Measurements from ENCODE around the gene GABRE. TPM values are rescaled to one million over a fixed set of nuclear protein-coding genes. Genes with fewer than 3 reads are reported as not detected.

GABRE gene
- total RNA-seq, 1 experiment from 2014 or later = not detected

GRCh38 chrX:151975736-151976275, 1.3 kb upstream of the GABRE start:
- Histone ChIP-seq H3K9me3 (ENCODE audit: low read length) (no peaks in the 10 kb centered on the region), H3K27ac (ENCODE audit: low read length) (no peak overlapping the region), H3K4me1 (ENCODE audit: low read length) (no peaks in the 10 kb centered on the region), H3K4me2 (ENCODE audit: low read depth, low read length, poor library complexity, severe bottlenecking) (no peak overlapping the region), H3K79me2 (ENCODE audit: low read length) (no peaks in the 10 kb centered on the region), H3K9ac (ENCODE audit: low read length) (no peak overlapping the region), H4K20me1 (ENCODE audit: insufficient read depth, low read depth, low read length) (no peaks in the 10 kb centered on the region), H3K4me3 (ENCODE audit: low read length) (no peak overlapping the region), H3K9me2 (replicated peaks; ENCODE audit: insufficient read depth, low read length) (no peaks in the 10 kb centered on the region), H3K27me3 (ENCODE audit: low read length) (no peaks in the 10 kb centered on the region), H2AFZ (ENCODE audit: low read length) (no peak overlapping the region), H3K36me3 (ENCODE audit: insufficient read depth, low read length) (no peaks in the 10 kb centered on the region)
- DNase-seq = no peak

DNA sequence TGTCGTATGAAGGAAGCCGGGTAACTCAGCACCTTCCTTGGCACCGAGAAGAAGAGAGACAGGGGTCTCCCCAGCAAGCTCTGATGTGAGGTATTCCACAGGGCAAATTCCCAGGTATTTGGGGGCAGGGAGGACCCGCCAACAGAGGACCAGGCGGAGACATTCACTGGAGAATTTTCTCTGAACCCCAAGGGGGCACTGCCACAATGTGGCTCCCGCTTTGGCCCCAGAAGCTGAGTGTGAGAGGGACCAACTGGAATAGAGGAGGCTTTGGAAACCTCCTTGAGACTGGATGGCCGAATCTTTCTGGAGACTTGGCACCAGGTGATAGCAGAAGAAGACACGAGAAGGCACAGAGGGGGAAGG, 735 bp upstream of the GABRE start:
- H3K9me3 ChIP-seq (ENCODE audit: low read length) = no peaks in the 10 kb centered on the region
- no peaks in the 10 kb centered on the region for H3K36me3 ChIP-seq (ENCODE audit: insufficient read depth, low read length)
- H3K4me3 ChIP-seq (ENCODE audit: low read length) = no peak overlapping the region
- H3K4me1 ChIP-seq (ENCODE audit: low read length) = no peaks in the 10 kb centered on the region
- no peaks in the 10 kb centered on the region for H3K27me3 ChIP-seq (ENCODE audit: low read length)
- no peak for DNase-seq
- H4K20me1 ChIP-seq (ENCODE audit: insufficient read depth, low read depth, low read length) = no peaks in the 10 kb centered on the region
- no peaks in the 10 kb centered on the region for H3K79me2 ChIP-seq (ENCODE audit: low read length)
- no peak overlapping the region for H3K27ac ChIP-seq (ENCODE audit: low read length)
- H3K4me2 ChIP-seq (ENCODE audit: low read depth, low read length, poor library complexity, severe bottlenecking) = no peak overlapping the region
- H2AFZ ChIP-seq (ENCODE audit: low read length) = no peak overlapping the region
- no peak overlapping the region for H3K9ac ChIP-seq (ENCODE audit: low read length)
- no peaks in the 10 kb centered on the region for H3K9me2 ChIP-seq (replicated peaks; ENCODE audit: insufficient read depth, low read length)

- Histone ChIP-seq H3K4me2 (ENCODE audit: low read depth, low read length, poor library complexity, severe bottlenecking) (no peak overlapping the region), H2AFZ (ENCODE audit: low read length) (no peak overlapping the region), H3K4me1 (ENCODE audit: low read length) (no peaks in the 10 kb centered on the region), H3K9ac (ENCODE audit: low read length) (no peak overlapping the region), H3K9me3 (ENCODE audit: low read length) (no peaks in the 10 kb centered on the region), H3K27ac (ENCODE audit: low read length) (no peak overlapping the region), H3K36me3 (ENCODE audit: insufficient read depth, low read length) (no peaks in the 10 kb centered on the region), H4K20me1 (ENCODE audit: insufficient read depth, low read depth, low read length) (no peaks in the 10 kb centered on the region), H3K4me3 (ENCODE audit: low read length) (no peak overlapping the region), H3K27me3 (ENCODE audit: low read length) (no peaks in the 10 kb centered on the region), H3K79me2 (ENCODE audit: low read length) (no peaks in the 10 kb centered on the region), H3K9me2 (replicated peaks; ENCODE audit: insufficient read depth, low read length) (no peaks in the 10 kb centered on the region)
- no peak for DNase-seq
Measured at GRCh38 chrX:151973851-151974335, 583 bp downstream of the GABRE start.

DNA sequence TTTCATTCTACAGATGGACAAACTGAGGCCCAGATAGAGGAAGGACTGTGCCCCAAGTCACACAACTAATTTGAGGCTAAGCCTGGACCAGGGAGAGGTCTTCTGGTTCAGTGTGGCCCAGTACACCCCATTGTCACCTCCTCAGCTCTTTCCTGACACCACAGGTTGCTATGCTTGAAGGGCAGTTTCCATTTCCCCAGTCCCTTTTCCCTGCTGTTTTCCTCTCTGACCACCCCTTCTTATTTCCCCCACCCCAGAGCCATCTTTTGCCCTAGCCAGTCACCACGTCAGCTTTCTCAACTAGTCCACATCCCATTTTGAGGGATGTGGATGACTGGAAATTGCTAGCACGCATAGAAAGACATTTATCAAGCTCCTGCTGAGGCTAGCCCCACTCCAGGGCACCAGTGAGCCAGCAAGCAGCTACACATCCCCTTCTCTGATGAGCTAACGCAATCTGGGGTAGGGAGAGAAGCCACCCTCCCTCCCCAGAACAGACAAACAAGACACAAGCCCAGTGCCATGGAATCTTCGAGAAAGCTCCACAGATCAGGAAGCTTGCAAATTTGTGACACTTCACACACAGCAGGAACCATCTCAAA, 1.3 kb downstream of the GABRE start:
- Histone ChIP-seq H3K27ac (ENCODE audit: low read length) (no peak overlapping the region), H3K36me3 (ENCODE audit: insufficient read depth, low read length) (no peaks in the 10 kb centered on the region), H3K27me3 (ENCODE audit: low read length) (no peaks in the 10 kb centered on the region), H3K4me2 (ENCODE audit: low read depth, low read length, poor library complexity, severe bottlenecking) (no peak overlapping the region), H3K4me1 (ENCODE audit: low read length) (no peaks in the 10 kb centered on the region), H3K9me2 (replicated peaks; ENCODE audit: insufficient read depth, low read length) (no peaks in the 10 kb centered on the region), H2AFZ (ENCODE audit: low read length) (no peak overlapping the region), H3K4me3 (ENCODE audit: low read length) (no peak overlapping the region), H4K20me1 (ENCODE audit: insufficient read depth, low read depth, low read length) (no peaks in the 10 kb centered on the region), H3K9ac (ENCODE audit: low read length) (no peak overlapping the region), H3K9me3 (ENCODE audit: low read length) (no peaks in the 10 kb centered on the region), H3K79me2 (ENCODE audit: low read length) (no peaks in the 10 kb centered on the region)
- DNase-seq = no peak

GRCh38 chrX:151970661-151971060, 3.8 kb downstream of the GABRE start:
- H3K79me2 ChIP-seq (ENCODE audit: low read length) = no peaks in the 10 kb centered on the region
- no peak overlapping the region for H3K4me2 ChIP-seq (ENCODE audit: low read depth, low read length, poor library complexity, severe bottlenecking)
- no peaks in the 10 kb centered on the region for H3K4me1 ChIP-seq (ENCODE audit: low read length)
- no peaks in the 10 kb centered on the region for H3K36me3 ChIP-seq (ENCODE audit: insufficient read depth, low read length)
- H3K4me3 ChIP-seq (ENCODE audit: low read length) = no peak overlapping the region
- no peaks in the 10 kb centered on the region for H3K9me2 ChIP-seq (replicated peaks; ENCODE audit: insufficient read depth, low read length)
- no peaks in the 10 kb centered on the region for H3K27me3 ChIP-seq (ENCODE audit: low read length)
- H3K9me3 ChIP-seq (ENCODE audit: low read length) = no peaks in the 10 kb centered on the region
- H4K20me1 ChIP-seq (ENCODE audit: insufficient read depth, low read depth, low read length) = no peaks in the 10 kb centered on the region
- H3K9ac ChIP-seq (ENCODE audit: low read length) = no peak overlapping the region
- DNase-seq = no peak
- H2AFZ ChIP-seq (ENCODE audit: low read length) = no peak overlapping the region
- no peak overlapping the region for H3K27ac ChIP-seq (ENCODE audit: low read length)

DNA sequence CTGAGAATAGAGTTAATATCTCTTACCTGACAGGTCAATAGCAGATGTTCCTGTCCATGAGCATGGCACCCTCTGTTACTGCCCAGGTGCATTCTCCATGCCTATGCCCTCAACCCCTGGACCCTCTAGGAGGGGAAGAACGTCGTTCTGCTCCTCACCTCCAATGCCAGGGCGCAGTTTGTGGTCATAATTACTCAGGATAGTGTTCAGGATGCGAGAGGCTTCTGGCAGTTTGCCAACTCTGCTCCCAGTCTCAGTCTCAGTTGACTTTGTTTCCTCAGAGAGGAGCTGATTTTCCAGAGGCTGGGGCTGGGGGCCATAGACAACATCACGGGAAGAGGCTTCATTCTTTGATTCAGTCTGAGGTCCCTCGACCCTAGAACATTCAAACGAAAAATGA, 4.4 kb downstream of the GABRE start:
- H4K20me1 ChIP-seq (ENCODE audit: insufficient read depth, low read depth, low read length) = no peaks in the 10 kb centered on the region
- no peaks in the 10 kb centered on the region for H3K4me1 ChIP-seq (ENCODE audit: low read length)
- H3K9me3 ChIP-seq (ENCODE audit: low read length) = no peaks in the 10 kb centered on the region
- no peak overlapping the region for H3K9ac ChIP-seq (ENCODE audit: low read length)
- H2AFZ ChIP-seq (ENCODE audit: low read length) = no peak overlapping the region
- no peaks in the 10 kb centered on the region for H3K27me3 ChIP-seq (ENCODE audit: low read length)
- no peak overlapping the region for H3K4me3 ChIP-seq (ENCODE audit: low read length)
- no peak overlapping the region for H3K4me2 ChIP-seq (ENCODE audit: low read depth, low read length, poor library complexity, severe bottlenecking)
- H3K79me2 ChIP-seq (ENCODE audit: low read length) = no peaks in the 10 kb centered on the region
- DNase-seq = no peak
- no peak overlapping the region for H3K27ac ChIP-seq (ENCODE audit: low read length)
- no peaks in the 10 kb centered on the region for H3K9me2 ChIP-seq (replicated peaks; ENCODE audit: insufficient read depth, low read length)
- no peaks in the 10 kb centered on the region for H3K36me3 ChIP-seq (ENCODE audit: insufficient read depth, low read length)

DNA sequence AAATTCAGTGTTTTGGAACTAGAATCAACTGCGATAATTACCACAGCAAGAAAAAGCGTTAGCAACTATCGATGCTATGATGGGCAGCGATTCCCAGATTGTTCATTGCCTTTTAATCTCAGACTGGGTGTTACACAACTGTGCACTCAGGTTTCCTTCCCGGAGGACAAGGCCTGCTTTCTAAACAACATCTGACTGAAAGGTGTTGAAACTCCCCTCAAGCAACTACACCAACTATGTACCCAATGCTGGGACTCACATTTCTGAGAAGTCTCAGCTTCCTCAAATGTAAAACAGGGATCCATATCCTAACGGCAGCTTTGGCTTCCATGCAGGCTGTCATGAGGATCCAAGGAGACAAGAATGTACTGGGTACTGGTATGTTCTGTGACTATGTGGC, 8.2 kb downstream of the GABRE start:
- Histone ChIP-seq H3K4me2 (ENCODE audit: low read depth, low read length, poor library complexity, severe bottlenecking) (no peak overlapping the region), H3K9me2 (replicated peaks; ENCODE audit: insufficient read depth, low read length) (no peaks in the 10 kb centered on the region), H3K9me3 (ENCODE audit: low read length) (no peaks in the 10 kb centered on the region), H3K9ac (ENCODE audit: low read length) (no peak overlapping the region), H3K27me3 (ENCODE audit: low read length) (no peaks in the 10 kb centered on the region), H3K4me1 (ENCODE audit: low read length) (no peaks in the 10 kb centered on the region), H3K79me2 (ENCODE audit: low read length) (no peaks in the 10 kb centered on the region), H3K4me3 (ENCODE audit: low read length) (no peak overlapping the region), H3K36me3 (ENCODE audit: insufficient read depth, low read length) (no peaks in the 10 kb centered on the region), H2AFZ (ENCODE audit: low read length) (no peak overlapping the region), H4K20me1 (ENCODE audit: insufficient read depth, low read depth, low read length) (no peaks in the 10 kb centered on the region), H3K27ac (ENCODE audit: low read length) (no peak overlapping the region)
- DNase-seq = no peak

DNA sequence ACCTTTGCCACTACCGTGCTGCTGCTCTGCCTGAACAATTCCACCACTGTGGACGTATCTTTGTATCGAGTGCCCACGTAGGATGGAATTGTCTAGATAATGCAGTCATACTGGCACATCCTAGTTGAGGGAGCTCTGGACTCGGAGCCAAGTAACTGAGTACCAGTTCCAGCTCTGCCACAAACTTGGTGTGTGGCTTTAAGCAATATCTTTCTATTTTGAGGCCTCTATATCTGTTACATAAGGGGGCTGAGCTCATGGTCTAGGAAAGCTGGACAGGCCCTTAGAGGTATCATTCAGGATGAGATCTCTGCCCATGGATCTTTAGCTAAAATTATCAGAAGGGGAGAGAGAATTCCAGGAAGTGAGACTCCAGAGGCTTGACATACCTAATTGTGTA, 12.4 kb downstream of the GABRE start:
- no peak overlapping the region for H2AFZ ChIP-seq (ENCODE audit: low read length)
- no peak overlapping the region for H3K4me3 ChIP-seq (ENCODE audit: low read length)
- no peaks in the 10 kb centered on the region for H3K79me2 ChIP-seq (ENCODE audit: low read length)
- H3K27ac ChIP-seq (ENCODE audit: low read length) = no peak overlapping the region
- H3K27me3 ChIP-seq (ENCODE audit: low read length) = no peaks in the 10 kb centered on the region
- no peak for DNase-seq
- H3K9me2 ChIP-seq (replicated peaks; ENCODE audit: insufficient read depth, low read length) = no peaks in the 10 kb centered on the region
- no peak overlapping the region for H3K4me2 ChIP-seq (ENCODE audit: low read depth, low read length, poor library complexity, severe bottlenecking)
- no peaks in the 10 kb centered on the region for H3K36me3 ChIP-seq (ENCODE audit: insufficient read depth, low read length)
- no peaks in the 10 kb centered on the region for H3K4me1 ChIP-seq (ENCODE audit: low read length)
- no peak overlapping the region for H3K9ac ChIP-seq (ENCODE audit: low read length)
- no peaks in the 10 kb centered on the region for H3K9me3 ChIP-seq (ENCODE audit: low read length)
- H4K20me1 ChIP-seq (ENCODE audit: insufficient read depth, low read depth, low read length) = no peaks in the 10 kb centered on the region
